ENCODE measurements around the gene COX6A2.

- no peak for TF ChIP-seq CTCF (IDR thresholded peaks at IDR 0.05)
- TF ChIP-seq POLR2A (IDR thresholded peaks at IDR 0.05), result no peak
Observed at GRCh38 chr16:31464781-31465260, 36.7 kb upstream of the COX6A2 start.

Data from adrenal gland (tissue), 5 donors.